Activated CD8-positive, alpha-beta memory T cell treated with anti-CD3 and anti-CD28 coated beads, Interleukin-2, amount 50 U/mL, for 4 hours (primary cell): ENCODE data around the gene HPS3.
"Not testable (repeated sequence)": the region's sequence is repeated elsewhere in the genome, so short reads cannot be mapped to it uniquely, and the experiment has no call there.

Experiments used
- DNase-seq: peaks from one replicate; pipeline ENCODE4 v3.0.0-alpha.2; 2020

HPS3 gene, protein sequence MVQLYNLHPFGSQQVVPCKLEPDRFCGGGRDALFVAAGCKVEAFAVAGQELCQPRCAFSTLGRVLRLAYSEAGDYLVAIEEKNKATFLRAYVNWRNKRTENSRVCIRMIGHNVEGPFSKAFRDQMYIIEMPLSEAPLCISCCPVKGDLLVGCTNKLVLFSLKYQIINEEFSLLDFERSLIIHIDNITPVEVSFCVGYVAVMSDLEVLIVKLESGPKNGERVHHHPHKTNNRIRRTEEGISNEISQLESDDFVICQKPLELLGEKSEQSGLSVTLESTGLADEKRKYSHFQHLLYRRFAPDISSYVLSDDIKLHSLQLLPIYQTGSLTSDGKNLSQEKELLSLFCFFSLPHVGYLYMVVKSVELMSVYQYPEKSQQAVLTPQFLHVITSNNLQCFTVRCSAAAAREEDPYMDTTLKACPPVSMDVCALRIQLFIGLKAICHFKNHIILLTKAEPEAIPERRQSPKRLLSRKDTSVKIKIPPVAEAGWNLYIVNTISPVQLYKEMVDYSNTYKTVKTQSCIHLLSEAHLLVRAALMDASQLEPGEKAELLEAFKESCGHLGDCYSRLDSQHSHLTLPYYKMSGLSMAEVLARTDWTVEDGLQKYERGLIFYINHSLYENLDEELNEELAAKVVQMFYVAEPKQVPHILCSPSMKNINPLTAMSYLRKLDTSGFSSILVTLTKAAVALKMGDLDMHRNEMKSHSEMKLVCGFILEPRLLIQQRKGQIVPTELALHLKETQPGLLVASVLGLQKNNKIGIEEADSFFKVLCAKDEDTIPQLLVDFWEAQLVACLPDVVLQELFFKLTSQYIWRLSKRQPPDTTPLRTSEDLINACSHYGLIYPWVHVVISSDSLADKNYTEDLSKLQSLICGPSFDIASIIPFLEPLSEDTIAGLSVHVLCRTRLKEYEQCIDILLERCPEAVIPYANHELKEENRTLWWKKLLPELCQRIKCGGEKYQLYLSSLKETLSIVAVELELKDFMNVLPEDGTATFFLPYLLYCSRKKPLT

DNA sequence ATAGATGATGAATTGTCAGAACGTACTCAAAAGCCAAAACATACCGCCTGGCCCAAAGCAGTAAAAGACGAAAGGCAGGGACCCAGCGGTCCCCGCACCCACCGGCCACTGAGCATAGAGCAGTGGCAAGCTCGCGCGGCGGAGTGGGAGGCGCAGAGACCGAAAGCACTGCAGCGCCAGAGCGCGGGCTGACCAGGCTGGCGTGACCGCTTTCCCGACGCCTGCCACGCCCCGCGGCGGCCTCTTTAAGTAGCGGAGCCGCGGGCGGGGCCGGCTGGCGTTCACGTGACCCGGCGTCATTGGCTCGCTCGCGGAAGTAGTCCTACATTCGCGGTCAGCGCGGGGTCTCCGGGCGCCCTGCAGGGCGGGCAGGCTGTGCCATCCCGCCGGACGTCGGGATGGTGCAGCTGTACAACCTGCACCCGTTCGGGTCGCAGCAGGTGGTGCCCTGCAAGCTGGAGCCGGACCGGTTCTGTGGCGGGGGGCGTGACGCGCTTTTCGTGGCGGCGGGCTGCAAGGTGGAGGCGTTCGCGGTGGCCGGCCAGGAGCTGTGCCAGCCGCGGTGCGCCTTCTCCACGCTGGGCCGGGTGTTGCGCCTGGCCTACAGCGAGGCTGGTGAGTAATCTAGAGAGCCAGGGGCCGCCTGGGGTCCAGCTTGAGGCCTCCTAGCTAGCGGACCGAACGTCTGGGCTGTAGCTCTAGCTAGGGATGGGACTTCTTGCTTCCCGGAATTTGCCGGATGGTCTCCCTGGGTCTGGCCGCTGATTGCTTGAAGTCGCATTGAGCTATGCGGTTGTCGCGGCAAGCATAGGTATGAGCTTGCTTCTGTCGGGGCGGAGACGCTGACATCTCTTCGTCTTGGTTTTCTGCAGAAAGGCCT is at the start of gene HPS3:
Gene HPS3 (plus strand): TSS at position 313 of the 880 bp plus-strand sequence. CDS start 86 bp downstream, at position 399.
- peak; percentile 78 for DNase-seq

DNA sequence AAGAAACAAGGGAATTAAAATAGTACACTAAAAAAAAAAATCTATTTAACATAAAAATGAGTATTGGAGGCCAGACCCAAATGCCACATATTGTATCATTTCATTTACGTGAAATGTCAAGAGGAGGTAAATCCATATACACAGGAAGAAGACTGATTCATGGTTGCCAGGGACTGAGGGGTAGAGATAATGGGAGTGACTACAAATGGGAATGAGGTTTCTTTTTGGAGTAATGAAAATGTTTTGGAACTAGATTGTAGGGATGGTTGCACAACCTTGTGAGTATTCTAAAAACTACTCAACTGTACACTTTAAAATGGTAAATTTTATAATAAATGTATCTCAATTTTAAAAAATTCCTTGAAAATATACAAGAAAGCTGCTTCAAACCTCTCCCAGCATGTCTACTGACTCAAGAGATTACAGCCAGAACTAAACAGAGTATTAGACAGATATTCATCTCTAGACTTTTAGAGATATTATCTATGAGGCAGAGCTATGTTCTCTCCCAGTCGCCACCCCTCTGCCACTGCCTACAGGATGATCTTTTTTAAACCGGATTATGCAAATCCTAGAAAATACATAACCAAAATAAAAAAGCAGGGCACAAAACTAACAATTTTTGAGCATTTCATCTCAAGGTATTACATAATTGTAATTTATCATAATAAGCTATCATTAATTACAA is 49.3 kb upstream of the HPS3 start:
- DNase-seq, result no peak

DNA sequence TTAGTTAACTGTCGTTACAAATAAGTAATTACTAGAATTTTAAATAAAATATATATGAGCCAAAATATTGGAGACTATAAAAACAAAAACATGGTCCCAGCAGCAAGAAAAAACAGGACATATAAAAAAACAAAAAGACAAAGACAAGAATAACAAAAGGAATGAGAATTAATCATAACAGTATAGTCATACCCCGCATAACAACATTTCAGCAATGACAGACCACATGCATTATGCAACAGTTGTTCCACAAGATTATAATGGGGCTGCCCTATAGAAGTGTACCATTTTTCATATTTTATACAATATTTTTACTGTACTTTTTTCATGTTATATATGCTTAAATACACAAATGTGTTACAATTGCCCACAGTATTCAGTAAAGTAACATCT is 48.7 kb upstream of the HPS3 start:
- no peak for DNase-seq

DNA sequence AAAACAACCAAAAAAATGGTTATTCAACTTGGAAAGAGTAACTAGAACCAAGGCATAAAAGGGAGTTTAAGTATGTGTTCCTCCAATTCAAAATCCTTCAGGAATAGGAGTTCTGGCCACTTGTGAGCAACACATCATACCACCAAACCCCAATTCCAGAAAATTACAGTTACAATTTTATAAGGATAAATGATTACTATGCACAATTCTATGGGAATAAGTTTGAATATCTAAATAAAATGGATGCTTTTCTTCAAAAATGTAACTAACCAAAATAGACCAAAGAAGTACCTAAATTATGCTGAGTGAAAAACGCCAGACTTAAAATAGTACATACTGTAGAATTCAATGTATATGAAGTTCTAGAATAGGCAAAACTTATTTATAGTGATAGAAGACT is 47.7 kb upstream of the HPS3 start:
- no peak for DNase-seq

DNA sequence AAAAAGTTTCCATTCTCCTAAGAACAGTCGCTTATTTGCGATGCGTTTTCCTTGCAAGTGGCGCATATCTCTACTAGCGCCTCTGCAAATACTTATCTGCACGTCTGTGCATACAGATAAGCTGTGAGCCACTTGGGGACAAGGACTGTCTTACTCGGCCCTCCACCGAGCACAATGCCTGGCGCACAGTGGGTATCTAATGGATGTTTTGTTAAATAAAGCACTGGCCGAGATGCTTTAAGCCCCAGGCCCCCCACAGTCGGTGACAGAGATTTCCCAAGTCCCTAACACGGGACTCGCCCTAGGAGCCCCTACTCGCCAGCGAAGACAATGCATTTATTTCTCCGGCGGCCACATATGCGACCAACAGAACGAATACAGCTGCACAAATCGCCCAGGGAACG is 43.6 kb upstream of the HPS3 start:
- no peak for DNase-seq

DNA sequence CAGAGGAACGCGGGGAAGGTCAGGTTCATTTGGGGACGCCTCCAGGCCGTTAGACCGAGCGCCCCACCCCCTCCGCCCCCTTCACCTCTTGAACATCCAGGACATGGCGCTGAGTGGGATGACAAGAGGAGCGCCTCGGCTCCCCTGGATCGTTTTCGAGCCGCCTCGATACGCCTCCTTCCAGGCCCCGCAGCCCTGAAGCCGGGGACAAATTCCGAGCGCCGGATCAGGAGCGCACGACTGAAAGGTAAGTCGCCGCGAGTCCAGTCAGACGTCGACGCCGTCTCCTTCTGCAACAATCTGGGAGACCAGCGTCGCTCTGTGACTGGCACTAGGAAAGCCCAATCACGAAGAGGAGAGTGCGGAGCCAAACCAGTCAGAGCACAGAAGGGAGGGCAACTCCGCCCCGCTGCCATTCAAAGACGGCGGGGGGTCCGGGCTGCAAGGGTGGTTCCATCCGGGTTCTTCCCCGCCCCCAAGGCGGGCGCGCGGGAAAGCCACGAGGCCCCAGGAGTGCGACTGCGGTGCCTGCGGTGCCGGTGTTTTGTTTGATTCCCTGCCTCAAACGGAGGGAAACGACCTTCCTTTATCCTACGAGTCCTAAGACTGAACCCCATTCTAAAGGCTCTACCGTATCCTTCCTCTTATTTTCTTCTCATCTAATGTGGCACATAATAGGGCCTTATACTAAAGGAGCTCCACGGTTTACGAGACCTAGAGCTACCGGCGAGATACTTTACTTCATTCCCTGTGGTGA is 43.0 kb upstream of the HPS3 start, which contains the start of gene HLTF:
Gene HLTF (minus strand): TSS at position 302 of the 757 bp plus-strand sequence. CDS start 197 bp downstream, at position 105.
- peak; percentile 92 for DNase-seq

- DNase-seq, result no peak
Observed at GRCh38 chr3:149087208-149087607, 42.2 kb upstream of the HPS3 start.

DNA sequence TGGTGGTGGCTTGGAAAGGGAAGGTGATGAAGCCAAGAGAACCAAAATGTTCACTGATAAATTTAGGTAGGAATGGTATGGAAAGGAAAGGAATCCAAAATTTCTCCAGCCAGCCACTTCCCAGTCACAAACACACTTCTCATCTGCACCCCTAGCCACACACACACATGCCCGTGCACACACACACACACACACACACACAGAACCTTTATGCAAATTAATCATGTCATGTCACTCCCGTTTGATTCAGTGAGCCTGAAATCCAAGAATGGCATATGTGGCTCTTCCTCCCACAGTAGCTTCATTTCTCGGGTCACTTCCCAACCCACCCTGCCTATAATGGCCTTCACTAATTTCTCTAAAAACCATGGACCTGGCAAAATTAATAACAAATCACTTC is 40.0 kb upstream of the HPS3 start:
- no peak for DNase-seq

DNA sequence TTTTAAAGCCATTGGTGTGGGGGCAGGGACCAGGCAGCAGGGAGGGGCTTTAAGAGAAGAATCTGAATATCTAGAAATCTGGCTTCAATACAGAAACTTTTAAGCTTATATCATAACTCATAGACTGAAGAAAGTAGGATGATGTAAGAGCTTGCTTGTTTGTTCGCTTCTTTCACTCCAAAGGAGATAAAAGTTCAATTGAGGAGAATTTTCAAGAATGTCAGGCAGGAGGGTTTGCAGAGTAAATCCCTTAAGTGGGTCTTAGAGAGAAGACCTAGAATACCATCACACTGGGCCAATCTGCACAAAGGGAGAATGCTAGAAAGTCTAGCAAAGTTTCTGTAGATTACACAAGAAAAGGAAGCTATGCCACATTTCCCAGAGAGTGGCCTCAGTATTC is 39.0 kb upstream of the HPS3 start:
- no peak for DNase-seq

DNA sequence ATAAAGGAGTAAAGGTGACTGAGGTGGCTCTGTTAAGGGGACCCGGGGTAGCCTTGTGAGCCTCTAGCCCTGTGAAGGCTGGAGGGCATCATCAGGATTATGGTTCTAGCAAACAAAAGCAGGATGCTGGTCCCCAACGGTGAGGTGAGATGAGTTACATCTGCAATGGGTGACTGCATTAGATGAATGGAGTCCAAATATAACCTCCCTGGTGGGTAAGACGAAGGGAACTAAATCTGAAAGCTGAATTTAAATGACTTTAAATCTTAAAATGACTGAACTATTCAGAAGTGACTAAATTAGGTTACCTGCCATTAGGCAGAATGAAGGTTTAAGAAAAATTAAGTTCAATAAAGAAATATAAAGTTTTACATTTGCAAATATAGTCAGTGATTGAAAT is 38.5 kb upstream of the HPS3 start:
- no peak for DNase-seq

DNA sequence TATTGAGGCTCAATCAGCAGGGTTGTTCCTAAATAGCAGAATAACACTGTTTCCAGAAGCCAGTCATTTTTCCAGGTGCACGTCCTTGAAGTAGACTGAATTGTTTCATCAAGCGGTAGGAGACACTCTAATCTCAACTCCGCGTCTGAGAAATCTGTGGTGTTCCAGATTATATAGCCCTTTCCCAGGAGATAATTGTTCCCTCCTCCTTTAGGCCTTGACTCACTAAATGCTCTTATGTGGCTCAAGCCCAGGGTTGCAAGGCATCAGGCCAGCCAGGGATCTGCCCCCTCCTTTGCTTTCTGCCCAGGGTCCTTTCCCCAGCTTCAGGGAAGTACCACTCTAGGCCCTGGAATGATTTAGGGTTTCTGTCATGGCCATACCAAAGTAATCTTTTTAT is 37.5 kb upstream of the HPS3 start:
- DNase-seq, result no peak

GRCh38 chr3:149095487-149095886 is 34.0 kb upstream of the HPS3 start:
- no peak for DNase-seq

DNA sequence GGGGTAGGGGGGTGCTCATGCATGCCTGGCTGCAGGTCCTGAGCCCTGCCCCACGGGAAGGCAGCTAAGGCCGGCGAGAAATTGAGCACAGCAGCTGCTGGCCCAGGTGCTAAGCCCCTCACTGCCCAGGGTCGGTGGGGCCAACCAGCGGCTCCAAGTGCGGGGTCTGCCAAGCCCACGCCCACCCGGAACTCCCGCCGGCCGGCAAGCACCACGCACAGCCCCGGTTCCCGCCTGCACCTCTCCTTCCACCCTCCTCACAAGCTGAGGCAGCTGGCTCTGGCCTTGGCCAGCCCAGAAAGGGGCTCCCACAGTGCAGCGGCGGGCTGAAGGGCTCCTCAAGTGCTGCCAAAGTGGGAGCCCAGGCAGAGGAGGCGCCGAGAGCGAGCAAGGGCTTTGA is 31.5 kb upstream of the HPS3 start:
- DNase-seq, result not testable (repeated sequence)

- no peak for DNase-seq
Observed at GRCh38 chr3:149101154-149101553, 28.3 kb upstream of the HPS3 start.

GRCh38 chr3:149101641-149102040 is 27.8 kb upstream of the HPS3 start:
- no peak for DNase-seq

GRCh38 chr3:149104484-149104883 is 25.0 kb upstream of the HPS3 start:
- no peak for DNase-seq

DNA sequence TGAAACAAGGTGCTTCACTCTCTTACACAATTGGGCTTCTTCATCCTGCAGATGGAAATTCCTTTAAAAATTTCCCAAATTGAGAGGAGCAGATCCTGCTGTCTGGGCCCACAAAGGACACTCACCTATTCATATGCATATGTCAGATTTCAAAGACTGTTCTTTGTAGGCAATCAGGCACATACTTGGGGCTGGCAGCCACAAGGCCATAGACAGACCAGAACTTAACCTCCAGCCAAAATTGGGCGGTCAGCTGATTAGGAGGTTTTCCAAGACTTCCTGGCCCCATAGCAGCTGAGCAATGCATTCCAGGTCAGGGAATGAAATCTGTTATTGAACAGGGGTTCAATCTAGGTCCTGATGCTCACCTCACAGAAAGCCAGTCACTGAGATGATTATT is 15.0 kb upstream of the HPS3 start:
- DNase-seq, result no peak

GRCh38 chr3:149115114-149115513 is 14.3 kb upstream of the HPS3 start:
- no peak for DNase-seq

DNA sequence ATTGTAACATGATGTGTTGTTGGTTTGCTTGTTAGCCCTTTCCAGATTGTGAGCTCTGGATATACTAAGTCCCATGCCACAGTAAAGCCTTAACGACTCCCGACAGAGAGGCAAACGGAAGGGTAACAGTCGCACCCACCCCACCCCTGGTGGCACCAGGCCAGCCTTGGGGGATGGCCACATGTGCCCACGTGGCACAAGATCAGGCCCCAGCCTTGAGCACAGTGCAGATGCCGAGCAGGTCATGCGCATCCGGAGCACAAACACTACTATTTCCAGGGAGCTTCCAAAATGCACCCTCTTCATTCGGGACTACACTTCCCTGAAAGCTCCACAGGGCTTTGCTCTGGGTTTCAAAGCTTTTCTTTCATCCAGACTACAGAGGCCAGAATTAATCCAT is 10.7 kb upstream of the HPS3 start:
- no peak for DNase-seq

DNA sequence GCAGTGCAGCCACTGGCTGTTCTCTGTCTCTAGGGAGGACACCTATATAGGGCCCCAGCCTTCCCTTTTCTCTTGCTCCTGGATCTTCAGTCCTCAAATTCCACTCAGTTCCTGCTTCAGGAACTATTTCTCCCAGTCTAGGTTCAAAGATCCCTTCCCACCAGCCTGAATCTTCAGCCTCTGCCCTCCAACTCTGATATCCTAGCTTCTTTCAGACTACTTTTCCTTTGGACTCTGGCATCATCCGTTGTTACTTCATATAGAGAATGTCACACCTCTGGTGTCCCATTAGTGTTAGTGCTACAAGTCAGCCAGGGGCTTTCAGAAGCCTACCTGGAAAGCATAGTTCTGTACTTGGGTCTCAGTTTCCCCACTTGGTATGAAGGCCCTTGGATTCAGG is 10.0 kb upstream of the HPS3 start:
- no peak for DNase-seq
